B cell (primary cell): ENCODE results near the gene CTPS2. TPM values are rescaled to one million over a fixed set of nuclear protein-coding genes. Genes with fewer than 3 reads are reported as not detected.

Experiments
- ATAC-seq: fragments of 200-7000 bp; cut with Tn5 transposase; one replicate; pipeline ENCODE4 v1.10.0; 2021; ENCODE audit warnings: low read depth, mild to moderate bottlenecking, moderate number of reproducible peaks, moderate library complexity
- CTCF ChIA-PET: fragments of 350-600 bp; sonication (Branson Sonifier 250); formaldehyde crosslinking; loops from one replicate; lab custom pipeline; 2021; ENCODE audit warnings: antibody characterized with exemption, inconsistent platforms; lab: Charles Lee
- POLR2A ChIA-PET: fragments of 350-600 bp; sonication (Branson Sonifier 250); formaldehyde crosslinking; loops from one replicate; lab custom pipeline; 2021; ENCODE audit warnings: antibody characterized with exemption; lab: Charles Lee
- DNase-seq: peaks from one replicate; pipeline ENCODE4 v3.0.0; 2013
- H2AFZ ChIP-seq: 2 replicates; pipeline ENCODE4 v1.6.1; 2012; ENCODE audit warnings: mild to moderate bottlenecking, low read depth, low read length; ENCODE audit not compliant: insufficient read depth, poor library complexity, severe bottlenecking
- H3K27ac ChIP-seq, 2 donors: 1 replicate in 1 of 2; 2 replicates in 1 of 2; pipeline ENCODE4 v1.5.1; 2012 to 2013; ENCODE audit warnings: low read length in 2 of 2, mild to moderate bottlenecking in 2 of 2, moderate library complexity in 1 of 2
- H3K27me3 ChIP-seq, 4 experiments: fragments of 200-600 bp in 1 of 4; sonication (generic) in 1 of 4; replicated peaks in 1 of 4; 1 replicate in 2 of 4; 2 replicates in 2 of 4; pipeline versions ENCODE4 v1.6.1 to v1.7.0; 2013 to 2016; ENCODE audit warnings: low read length in 3 of 4, mild to moderate bottlenecking in 2 of 4, mixed read lengths in 1 of 4, moderate library complexity in 1 of 4; ENCODE audit not compliant: insufficient read depth in 4 of 4, control insufficient read depth in 3 of 4; ENCODE audit errors: control extremely low read depth in 1 of 4
- H3K36me3 ChIP-seq, 2 experiments: replicated peaks in 1 of 2; 1 replicate in 1 of 2; 2 replicates in 1 of 2; pipeline versions ENCODE4 v1.6.1 to v1.7.1; 2013; ENCODE audit warnings: low read length in 1 of 2; ENCODE audit not compliant: insufficient read depth in 2 of 2, control insufficient read depth in 1 of 2; ENCODE audit errors: control extremely low read depth in 1 of 2, extremely low read depth in 1 of 2
- H3K4me1 ChIP-seq, 2 donors: fragments of 200-600 bp in 1 of 2; sonication (generic) in 1 of 2; 1 replicate in 1 of 2; 2 replicates in 1 of 2; pipeline versions ENCODE4 v1.5.1 to v1.6.1; 2013 to 2017; ENCODE audit warnings: low read length in 2 of 2; ENCODE audit not compliant: control insufficient read depth in 2 of 2, insufficient read depth in 2 of 2
- H3K4me2 ChIP-seq: replicated peaks from 2 replicates; pipeline ENCODE3; 2012; ENCODE audit warnings: mild to moderate bottlenecking, low read depth, low read length; ENCODE audit not compliant: poor library complexity, severe bottlenecking
- H3K4me3 ChIP-seq, 5 experiments: fragments of 200-600 bp in 1 of 5; sonication (generic) in 1 of 5; 1 replicate in 3 of 5; 2 replicates in 2 of 5; pipeline versions ENCODE4 v1.5.1 to v1.7.0; 2011 to 2016; ENCODE audit warnings: low read length in 4 of 5, mild to moderate bottlenecking in 4 of 5, low read depth in 2 of 5, control low read depth in 1 of 5, moderate library complexity in 1 of 5; ENCODE audit not compliant: insufficient read depth in 1 of 5; ENCODE audit errors: control extremely low read depth in 1 of 5, extremely low read depth in 1 of 5
- H3K79me2 ChIP-seq: fragments of 200-600 bp; sonication (generic); one replicate; pipeline ENCODE4 v1.6.0; 2016; ENCODE audit warnings: low read length; ENCODE audit not compliant: control insufficient read depth, insufficient read depth
- H3K9ac ChIP-seq: fragments of 200-600 bp; sonication (generic); 2 replicates; pipeline ENCODE4 v1.6.1; 2017; ENCODE audit warnings: mild to moderate bottlenecking, low read length, moderate library complexity
- H3K9me3 ChIP-seq, 3 donors: one replicate each; pipeline versions ENCODE4 v1.6.1 to v1.7.1; 2013; ENCODE audit warnings: low read length in 2 of 3; ENCODE audit not compliant: control insufficient read depth in 2 of 3, insufficient read depth in 1 of 3; ENCODE audit errors: control extremely low read depth in 1 of 3
- H4K20me1 ChIP-seq: 2 replicates; pipeline ENCODE4 v1.6.0; 2012; ENCODE audit warnings: mild to moderate bottlenecking, low read length; ENCODE audit not compliant: insufficient read depth, control insufficient read depth, poor library complexity, severe bottlenecking
- H3K27ac Mint-ChIP-seq: one replicate; pipeline ENCODE4 v1.8.0; 2021; ENCODE audit warnings: mixed read lengths
- H3K27me3 Mint-ChIP-seq: one replicate; pipeline ENCODE4 v1.8.0; 2021; ENCODE audit warnings: mixed read lengths
- H3K4me1 Mint-ChIP-seq: one replicate; pipeline ENCODE4 v1.8.0; 2021; ENCODE audit warnings: mixed read lengths
- H3K4me3 Mint-ChIP-seq: one replicate; pipeline ENCODE4 v1.8.0; 2021; ENCODE audit warnings: mixed read lengths
- H3K9me3 Mint-ChIP-seq: one replicate; pipeline ENCODE4 v1.8.0; 2022; ENCODE audit warnings: mixed read lengths; ENCODE audit not compliant: insufficient read depth
- CTCF ChIP-seq: fragments of 200-600 bp; IDR thresholded peaks from one replicate; pipeline ENCODE4 v1.8.0; 2022; ENCODE audit warnings: antibody characterized with exemption, mild to moderate bottlenecking
- EZH2 ChIP-seq: IDR thresholded peaks from 2 replicates; pipeline ENCODE4 v1.6.1; 2012; ENCODE audit warnings: borderline replicate concordance, low read depth, mild to moderate bottlenecking, moderate library complexity, low read length; ENCODE audit not compliant: insufficient read depth, poor library complexity, severe bottlenecking
- WGBS: methylation state at CpG from one replicate; pipeline ENCODE4 v1.1.5; 2013; ENCODE audit warnings: missing lambda C conversion rate; ENCODE audit not compliant: insufficient coverage; 5-methylcytosine and 5-hydroxymethylcytosine counted together
- intact Hi-C: fragments of 100-400 bp; cut with micrococcal nuclease; formaldehyde crosslinking; loops from one replicate; pipeline ENCODE4 v1.10.0; 2022
- polyA plus RNA-seq: library from polyadenylated mRNA; depleted of rRNA; stranded (reverse); fragments of >200 nt; gene quantifications from 2 replicates; pipeline ENCODE4 v1.2.3, GENCODE V29; 2012
- total RNA-seq, 2 donors: library from RNA; stranded (reverse); fragments of 120-200 nt in 1 of 2; gene quantifications; 1 replicate in 1 of 2; 2 replicates in 1 of 2; pipeline versions ENCODE4 v1.2.3 to v1.2.4, GENCODE V29; 2013 to 2022

CTPS2 gene
- total and polyA plus RNA-seq, 2 donors (not counting 1 experiment from before 2014, with no cell fraction given) = 2.5 to 11.7 TPM

- H3K9me3 Mint-ChIP-seq = peaks cover 5% of the 10 kb centered on the region
- no peak overlapping the region for H3K27ac Mint-ChIP-seq
- no peak overlapping the region for H3K4me3 Mint-ChIP-seq
- Histone ChIP-seq H3K79me2 (no peaks in the 10 kb centered on the region), H4K20me1 (no peaks in the 10 kb centered on the region), H3K27me3 (no peaks in the 10 kb centered on the region), H3K4me3 (no peak overlapping the region), H2AFZ (no peak overlapping the region), H3K4me2 (no peak overlapping the region), H3K36me3 (no peaks in the 10 kb centered on the region), H3K9me3 (no peaks in the 10 kb centered on the region), H3K27ac (no peak overlapping the region), H3K9ac (no peak overlapping the region), H3K4me1 (no peaks in the 10 kb centered on the region)
- peaks cover 3% of the 10 kb centered on the region for H3K4me1 Mint-ChIP-seq
- no peak for DNase-seq
- ChIA-PET CTCF (no interaction called here), POLR2A (no interaction called here)
- ATAC-seq = no peak
- intact Hi-C loops = no loop called here
- H3K27me3 Mint-ChIP-seq = no peaks in the 10 kb centered on the region
- TF ChIP-seq CTCF (no peak), EZH2 (no peak)
Measured at GRCh38 chrX:16589826-16590225, 122.6 kb downstream of the CTPS2 start.

- Histone ChIP-seq H4K20me1 (no peaks in the 10 kb centered on the region), H3K27me3 (no peaks in the 10 kb centered on the region), H3K4me3 (no peak overlapping the region), H3K36me3 (no peaks in the 10 kb centered on the region), H3K79me2 (no peaks in the 10 kb centered on the region), H3K4me1 (no peaks in the 10 kb centered on the region), H3K27ac (no peak overlapping the region), H2AFZ (no peak overlapping the region), H3K4me2 (no peak overlapping the region), H3K9me3 (no peaks in the 10 kb centered on the region), H3K9ac (no peak overlapping the region)
- Mint-ChIP-seq H3K4me3 (no peak overlapping the region), H3K4me1 (peaks cover 3% of the 10 kb centered on the region), H3K27me3 (no peaks in the 10 kb centered on the region), H3K9me3 (peaks cover 5% of the 10 kb centered on the region), H3K27ac (no peak overlapping the region)
- no peak for DNase-seq
- ATAC-seq = no peak
- CTCF ChIA-PET = no interaction called here
- intact Hi-C loops = no loop called here
- TF ChIP-seq CTCF = no peak
- no peak for TF ChIP-seq EZH2
- POLR2A ChIA-PET = no interaction called here
- WGBS = no CpG with 5 or more reads among the region's 2 CpGs
Measured at GRCh38 chrX:16589211-16589610, 123.3 kb downstream of the CTPS2 start.
